GM08714 (cell line): ENCODE results near the gene CYSLTR1.

Experiments used
- H3K4me3 ChIP-seq: fragments of 200-500 bp; sonication (Bioruptor generic); 2 replicates; pipeline ENCODE4 v1.5.1; 2014; ENCODE audit warnings: mild to moderate bottlenecking, low read length, inconsistent platforms
- ZNF274 ChIP-seq: IDR thresholded peaks from 2 replicates; pipeline ENCODE4 v1.6.1; 2012; ENCODE audit warnings: mild to moderate bottlenecking, low read depth, low read length

The CYSLTR1 gene, protein sequence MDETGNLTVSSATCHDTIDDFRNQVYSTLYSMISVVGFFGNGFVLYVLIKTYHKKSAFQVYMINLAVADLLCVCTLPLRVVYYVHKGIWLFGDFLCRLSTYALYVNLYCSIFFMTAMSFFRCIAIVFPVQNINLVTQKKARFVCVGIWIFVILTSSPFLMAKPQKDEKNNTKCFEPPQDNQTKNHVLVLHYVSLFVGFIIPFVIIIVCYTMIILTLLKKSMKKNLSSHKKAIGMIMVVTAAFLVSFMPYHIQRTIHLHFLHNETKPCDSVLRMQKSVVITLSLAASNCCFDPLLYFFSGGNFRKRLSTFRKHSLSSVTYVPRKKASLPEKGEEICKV

DNA sequence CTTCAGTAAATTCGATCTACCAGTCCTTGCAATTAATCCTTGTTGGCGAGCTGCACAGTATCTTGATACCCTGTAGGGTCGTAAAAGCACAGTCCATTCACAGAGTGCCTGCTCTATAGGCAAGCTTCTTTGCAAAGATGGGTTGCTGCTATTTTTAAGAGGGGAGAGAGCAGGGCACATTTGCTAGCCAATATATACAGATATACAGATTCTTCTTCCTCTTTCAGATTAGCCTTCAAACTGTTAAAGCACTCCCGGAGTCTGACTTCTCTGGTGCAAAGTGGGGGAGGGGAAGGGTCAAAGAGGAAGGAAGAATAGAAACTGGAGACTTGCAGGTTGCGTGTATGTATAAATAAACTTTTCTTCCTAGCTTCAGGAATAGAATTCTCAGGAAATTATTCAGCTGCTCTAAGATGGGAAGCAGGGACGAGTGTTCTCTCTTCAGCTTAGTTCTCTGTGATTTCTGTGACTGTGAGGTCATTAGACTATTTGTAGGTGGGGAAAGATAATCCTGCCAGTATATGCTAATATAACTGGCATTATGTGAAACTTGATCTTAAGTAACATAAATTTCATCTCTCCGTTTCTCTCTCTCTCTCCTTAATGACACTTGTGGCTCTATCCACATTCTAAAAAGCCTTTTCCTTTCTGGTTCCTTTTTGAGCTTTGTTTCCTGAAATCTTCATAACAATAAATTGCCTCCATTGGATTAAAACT, at the start of gene CYSLTR1:
Gene CYSLTR1, minus strand, starts transcription at position 242 of the 717 bp plus-strand sequence. CDS start 53,865 bp downstream, outside the sequence.
- peak within 1 kb of the TSS; percentile 92 for H3K4me3 ChIP-seq
- TF ChIP-seq ZNF274, result no peak

DNA sequence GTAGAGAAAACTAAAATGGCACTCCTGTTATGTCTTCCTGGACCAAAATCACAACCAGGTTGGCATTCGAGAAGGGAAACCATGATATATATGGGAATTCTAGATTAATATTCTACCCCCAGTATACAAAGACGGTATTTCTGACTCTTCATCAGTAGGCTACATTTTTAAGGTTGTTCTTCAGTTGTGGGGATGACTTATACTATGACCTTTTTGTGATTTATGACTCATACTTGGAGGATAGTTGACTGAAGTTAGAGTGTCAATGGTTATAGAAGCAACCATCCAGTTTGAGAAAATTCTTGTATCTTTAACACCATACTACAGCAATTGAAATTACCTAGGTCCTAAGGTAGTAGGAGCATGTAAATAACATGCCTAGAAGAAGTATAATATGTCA, 49.8 kb upstream of the CYSLTR1 start:
- TF ChIP-seq ZNF274, result no peak
- H3K4me3 ChIP-seq, result no peak overlapping the region

DNA sequence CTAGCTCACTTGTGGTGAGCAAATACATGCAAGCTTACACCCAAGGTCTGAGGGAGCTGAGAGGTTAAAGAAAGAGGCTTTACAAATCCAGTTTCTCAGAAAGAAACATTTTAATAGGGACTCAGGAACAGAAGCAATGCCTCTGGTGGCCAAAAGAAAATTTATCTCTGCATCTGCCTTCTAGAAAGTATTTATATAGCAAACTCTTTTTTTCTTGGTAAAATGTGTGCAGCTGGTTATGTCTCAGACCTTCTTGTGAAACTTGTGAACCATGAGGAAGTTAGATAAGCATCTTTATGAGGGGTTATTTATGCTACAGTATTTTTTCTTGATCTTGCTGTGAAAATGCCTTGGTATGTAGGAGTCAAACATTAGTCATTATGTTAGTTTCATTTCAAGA, 48.5 kb upstream of the CYSLTR1 start:
- no peak for TF ChIP-seq ZNF274
- H3K4me3 ChIP-seq, result no peak overlapping the region

DNA sequence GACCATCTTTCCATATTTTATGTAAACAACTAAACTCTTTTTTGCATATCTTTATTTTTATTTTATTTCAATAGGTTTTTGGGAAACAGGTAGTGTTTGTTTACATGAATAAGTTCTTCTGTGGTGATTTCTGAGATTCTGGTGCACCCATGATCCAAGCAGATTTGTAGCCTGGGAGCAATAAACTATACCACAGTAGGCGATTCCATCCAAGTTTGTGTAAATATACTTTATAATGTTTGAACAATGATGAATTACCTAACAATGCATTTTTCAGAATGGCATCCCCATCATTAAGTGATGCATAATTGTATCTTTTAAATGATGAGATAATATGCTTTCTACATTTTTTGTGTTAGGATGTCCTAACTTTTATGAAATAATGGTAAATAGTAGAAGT, 39.2 kb upstream of the CYSLTR1 start:
- H3K4me3 ChIP-seq, result no peak overlapping the region
- TF ChIP-seq ZNF274, result no peak

DNA sequence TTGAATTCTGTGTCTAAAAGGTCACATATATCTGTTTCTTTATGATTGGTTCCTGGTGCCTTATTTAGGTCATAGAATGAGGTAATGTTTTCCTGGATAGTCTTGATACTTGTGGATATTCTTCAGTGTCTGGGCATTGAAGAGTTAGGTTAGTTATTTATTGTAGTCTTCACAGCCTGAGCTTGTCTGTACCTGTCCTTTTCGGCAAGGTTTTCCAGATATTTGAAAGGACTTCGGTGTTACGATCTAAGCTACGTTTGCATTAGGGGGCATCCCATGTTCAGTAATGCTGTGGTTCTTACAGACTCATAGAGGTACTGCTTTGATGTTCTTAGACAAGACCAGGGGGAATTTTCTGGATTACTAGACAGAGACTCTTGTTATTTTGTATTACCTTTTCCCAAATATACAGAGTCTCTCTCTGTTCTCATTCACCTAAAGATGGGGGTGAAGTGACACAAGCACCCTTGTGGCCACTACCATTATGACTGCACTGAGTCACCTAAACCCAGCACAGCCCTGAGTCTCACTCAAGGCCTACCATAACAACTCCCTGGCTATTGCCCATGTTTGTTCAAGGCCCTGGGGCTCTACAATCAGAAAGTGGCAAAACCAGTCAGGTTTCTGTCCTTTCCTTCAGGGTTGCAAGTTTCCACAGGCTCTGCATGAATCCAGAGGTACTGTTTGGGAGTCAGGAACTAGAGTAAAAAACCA, 30.1 kb upstream of the CYSLTR1 start:
- no peak for TF ChIP-seq ZNF274
- H3K4me3 ChIP-seq, result no peak overlapping the region

DNA sequence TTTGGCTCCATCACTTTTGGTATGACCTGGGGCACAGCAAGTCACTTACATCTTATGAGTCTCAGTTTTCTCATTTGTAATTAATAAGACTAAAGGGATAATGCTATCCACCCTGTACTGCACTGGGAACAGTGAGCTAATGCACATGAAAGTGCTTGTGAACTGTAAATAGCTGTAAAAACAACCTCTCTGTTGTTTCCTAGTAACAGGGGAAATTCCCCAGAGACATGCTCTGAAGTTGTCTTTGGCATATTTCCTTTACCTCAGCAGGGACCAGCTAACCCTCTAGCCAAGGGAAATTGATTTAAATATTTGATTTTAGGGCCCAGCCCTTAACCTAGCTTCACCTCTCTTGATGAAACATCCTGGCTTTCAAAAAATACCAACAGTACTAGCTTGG, 6.1 kb upstream of the CYSLTR1 start:
- TF ChIP-seq ZNF274, result no peak
- no peak overlapping the region for H3K4me3 ChIP-seq

DNA sequence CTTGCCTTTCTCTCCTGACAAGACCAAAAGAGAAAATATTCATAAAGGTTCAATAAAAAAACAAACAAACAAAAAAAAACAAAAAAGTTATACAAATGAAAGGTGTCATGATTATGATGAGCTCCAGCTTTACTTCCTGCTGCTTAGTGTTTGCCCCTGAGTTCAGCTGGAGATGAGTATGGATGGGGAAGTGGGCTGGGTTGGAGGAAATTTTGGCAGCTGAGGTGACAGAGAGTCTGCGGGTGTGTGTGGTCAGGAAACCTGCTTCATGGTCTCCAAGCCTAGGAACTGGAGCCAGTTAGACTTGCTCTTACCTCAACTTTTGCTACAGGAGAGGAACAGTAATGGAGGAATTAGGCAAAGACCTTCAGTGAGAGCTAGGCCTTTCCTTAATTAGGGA, 4.3 kb upstream of the CYSLTR1 start:
- no peak for TF ChIP-seq ZNF274
- H3K4me3 ChIP-seq, result no peak overlapping the region

DNA sequence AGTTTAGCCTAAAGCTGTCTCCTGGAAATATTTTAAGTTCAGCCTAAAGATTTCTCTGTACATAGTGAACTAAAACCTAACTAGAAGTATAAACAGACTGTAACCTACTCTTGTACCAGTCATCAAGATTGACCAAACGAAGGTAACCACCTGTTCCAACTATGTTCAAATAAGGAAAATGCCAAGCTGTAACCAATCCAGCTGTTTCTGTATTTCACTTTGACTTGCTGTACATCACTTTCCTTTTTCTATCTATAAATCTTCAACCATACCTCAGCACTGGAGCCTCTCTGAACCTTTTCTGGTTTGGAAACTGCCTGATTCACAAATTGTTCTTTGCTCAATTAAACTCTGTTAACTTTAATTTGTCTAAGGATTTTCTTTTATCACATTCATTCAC, 3.1 kb upstream of the CYSLTR1 start:
- no peak overlapping the region for H3K4me3 ChIP-seq
- TF ChIP-seq ZNF274, result no peak

DNA sequence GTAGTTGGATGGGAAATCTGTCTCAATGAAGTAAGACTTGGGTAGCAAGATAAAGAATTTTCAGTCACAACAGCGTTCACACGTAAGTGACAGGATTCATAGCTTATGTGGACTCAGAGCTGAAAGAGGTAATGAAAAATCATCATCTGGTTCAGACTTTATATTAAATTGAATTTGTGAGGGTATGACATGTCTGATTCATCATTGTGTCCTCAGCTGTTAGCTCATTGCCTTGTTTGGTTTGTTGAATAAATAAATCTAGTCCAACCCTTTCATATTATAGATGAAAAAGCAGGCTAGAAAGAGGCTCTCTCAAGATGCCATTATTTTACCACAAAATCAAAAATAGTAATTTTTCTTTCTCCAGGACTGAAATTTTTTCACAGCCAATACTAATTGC, 2.7 kb upstream of the CYSLTR1 start:
- no peak for TF ChIP-seq ZNF274

DNA sequence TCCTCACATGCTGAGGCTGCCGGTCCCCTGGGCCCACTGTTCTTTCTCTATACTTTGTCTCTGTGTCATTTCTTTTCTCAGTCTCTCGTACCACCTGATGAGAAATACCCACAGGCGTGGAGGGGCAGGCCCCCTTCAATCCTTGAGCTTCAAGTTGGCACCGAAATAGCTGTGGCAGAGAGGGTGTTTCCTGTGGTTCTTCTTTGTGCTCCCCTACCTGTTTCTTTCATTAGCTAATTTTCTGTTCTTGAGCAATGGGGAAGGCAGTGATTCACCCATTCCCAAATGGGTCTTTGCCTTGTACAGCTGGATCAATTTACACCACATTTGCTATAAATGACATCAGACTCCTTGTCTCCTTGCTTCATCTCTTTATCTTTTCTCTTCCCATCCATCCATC, 2.1 kb upstream of the CYSLTR1 start:
- H3K4me3 ChIP-seq, result no peak overlapping the region; the same call in 1 of the 2 replicates
- no peak for TF ChIP-seq ZNF274

More for the DNA sequence above, 2.7 kb upstream of the CYSLTR1 start:
- H3K4me3 ChIP-seq, result no peak overlapping the region

DNA sequence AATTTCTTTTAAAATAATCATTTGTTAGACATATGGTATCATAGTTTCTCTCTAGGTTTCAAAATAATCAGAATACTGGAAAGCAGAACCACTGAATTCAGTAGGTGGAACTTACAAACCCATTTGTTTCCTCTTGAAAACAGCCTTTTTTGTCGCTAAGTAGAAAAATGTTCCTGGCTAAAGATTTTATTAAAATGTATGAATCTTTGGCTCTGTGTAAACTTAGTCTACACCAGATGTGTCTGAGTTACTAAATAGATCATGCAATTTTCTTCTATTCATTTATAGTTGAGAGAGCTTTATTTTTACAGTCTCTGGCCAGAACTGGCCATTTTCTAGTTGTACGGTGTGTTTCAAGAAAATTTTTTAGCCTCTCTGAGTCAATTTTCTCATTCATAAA, 1.0 kb downstream of the CYSLTR1 start:
- H3K4me3 ChIP-seq, result peak overlapping the region; percentile 92; the same call in 1 of the 2 replicates
- TF ChIP-seq ZNF274, result no peak

DNA sequence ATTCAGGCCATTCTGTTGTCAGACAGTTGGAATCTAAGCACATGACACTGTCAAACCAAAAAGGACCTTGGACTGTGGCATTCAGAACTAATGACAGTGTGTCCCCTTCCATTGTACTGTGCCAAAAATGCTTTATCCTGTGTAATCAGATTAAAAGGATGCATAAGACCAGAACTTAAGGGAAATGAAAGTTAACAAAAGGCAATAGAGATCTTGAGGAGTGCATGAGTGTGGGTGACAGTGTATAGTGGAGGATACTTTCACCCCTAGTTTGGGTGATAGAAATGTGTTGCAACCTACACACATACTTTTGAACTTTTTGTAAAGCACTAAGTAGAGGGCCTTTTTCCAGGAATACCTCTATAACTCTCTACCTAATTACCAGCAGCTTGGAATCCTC, 4.5 kb downstream of the CYSLTR1 start:
- no peak for TF ChIP-seq ZNF274
- no peak overlapping the region for H3K4me3 ChIP-seq

DNA sequence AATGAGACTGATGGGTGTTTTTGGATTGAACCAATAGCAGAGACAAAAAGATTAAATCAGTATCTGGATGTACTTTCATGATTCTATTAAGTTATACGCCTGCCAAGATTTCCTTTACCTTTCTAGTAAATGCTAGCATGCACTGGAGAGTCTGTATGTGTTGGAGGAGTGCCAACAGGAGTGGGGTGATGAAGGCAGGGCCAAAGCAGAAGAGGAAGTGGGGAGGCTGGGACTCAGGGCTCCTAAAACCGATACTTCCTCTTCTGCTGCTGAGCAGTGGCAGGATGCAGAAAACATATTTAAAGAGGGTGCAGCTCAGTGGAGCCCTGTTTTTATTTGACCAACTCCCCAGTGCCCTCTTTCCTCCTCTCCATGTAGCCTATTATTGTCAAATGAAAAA, 5.6 kb downstream of the CYSLTR1 start:
- no peak overlapping the region for H3K4me3 ChIP-seq
- TF ChIP-seq ZNF274, result no peak

DNA sequence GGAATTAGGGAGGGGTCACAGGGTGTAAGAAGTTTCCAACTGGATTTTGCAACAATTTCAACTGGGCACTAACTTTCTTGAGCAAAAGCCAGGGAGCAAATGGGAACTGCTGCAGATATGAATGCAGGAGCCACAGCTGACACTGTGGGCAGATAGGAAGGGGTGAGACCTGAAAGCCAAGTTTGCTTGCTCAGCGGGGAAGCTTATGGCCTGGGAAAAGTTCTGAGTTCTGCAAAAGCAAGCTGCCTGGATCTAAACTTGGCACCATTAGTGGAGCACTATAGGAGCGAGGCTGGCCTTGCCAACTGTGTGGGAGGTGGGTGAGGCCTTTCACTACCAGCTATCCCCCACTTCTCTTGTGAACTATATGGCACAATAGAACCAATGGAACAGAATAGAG, 11.1 kb downstream of the CYSLTR1 start:
- no peak overlapping the region for H3K4me3 ChIP-seq
- no peak for TF ChIP-seq ZNF274

DNA sequence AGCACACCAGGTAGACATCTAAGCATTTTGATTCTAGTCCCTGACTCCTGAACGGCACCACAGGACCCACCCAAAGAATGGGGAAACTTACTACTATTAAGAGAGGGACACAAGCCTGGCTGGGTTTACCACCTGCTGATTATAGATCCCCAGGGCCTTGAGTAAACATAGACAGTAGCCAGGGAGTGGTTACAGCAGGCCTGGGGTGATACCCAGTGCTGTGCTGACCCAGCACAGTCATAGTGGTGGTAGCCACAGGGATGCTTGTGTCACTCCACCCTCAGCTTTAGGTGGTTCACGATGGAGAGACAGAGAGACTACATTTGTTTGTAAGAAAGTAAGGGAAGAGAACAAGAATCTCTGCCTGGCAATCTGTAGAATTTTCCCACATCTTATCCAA, 11.7 kb downstream of the CYSLTR1 start:
- no peak overlapping the region for H3K4me3 ChIP-seq
- no peak for TF ChIP-seq ZNF274
